ENCODE results near the gene EVPLL.
"Not testable (repeated sequence)": the region's sequence is repeated elsewhere in the genome, so short reads cannot be mapped to it uniquely, and the experiment has no call there.

- not testable (repeated sequence) for TF ChIP-seq EZH2phosphoT487 (IDR thresholded peaks at IDR 0.05; ENCODE audit: borderline replicate concordance, low read length); CTCF (IDR thresholded peaks at IDR 0.05; ENCODE audit: low read depth, low read length, poor library complexity, severe bottlenecking)
Measured at GRCh38 chr17:18423015-18423414, 45.4 kb downstream of the EVPLL start.
